HG02623 (cell line): ENCODE data around the gene PKP1.

ENCODE experiments used
- ATAC-seq: cut with Tn5 transposase; IDR thresholded peaks from one replicate; pipeline ENCODE4 v1.9.1; 2021; ENCODE audit warnings: moderate library complexity; ENCODE audit not compliant: unreplicated experiment

PKP1 gene

DNA sequence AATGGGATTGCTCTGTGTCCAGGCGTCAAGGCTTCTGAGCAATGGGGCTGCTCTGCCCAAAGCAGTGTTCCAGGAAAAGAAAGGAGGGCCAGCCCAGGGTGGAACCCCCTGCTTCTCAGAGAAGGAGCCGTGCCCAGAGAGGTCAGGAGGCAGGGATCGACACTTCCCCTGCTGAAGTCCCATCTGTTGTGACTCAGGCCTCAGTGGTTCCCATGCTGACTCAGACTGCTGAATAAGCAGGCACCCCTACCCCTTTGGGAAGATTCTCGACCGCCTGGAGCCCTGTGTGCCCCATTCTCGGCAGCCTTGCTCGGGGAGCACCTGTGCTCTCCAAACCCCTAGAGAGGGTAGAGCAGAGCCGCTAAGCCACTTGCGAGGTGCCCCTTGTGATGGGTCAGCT, 23.9 kb downstream of the PKP1 start:
- ATAC-seq: no peak

DNA sequence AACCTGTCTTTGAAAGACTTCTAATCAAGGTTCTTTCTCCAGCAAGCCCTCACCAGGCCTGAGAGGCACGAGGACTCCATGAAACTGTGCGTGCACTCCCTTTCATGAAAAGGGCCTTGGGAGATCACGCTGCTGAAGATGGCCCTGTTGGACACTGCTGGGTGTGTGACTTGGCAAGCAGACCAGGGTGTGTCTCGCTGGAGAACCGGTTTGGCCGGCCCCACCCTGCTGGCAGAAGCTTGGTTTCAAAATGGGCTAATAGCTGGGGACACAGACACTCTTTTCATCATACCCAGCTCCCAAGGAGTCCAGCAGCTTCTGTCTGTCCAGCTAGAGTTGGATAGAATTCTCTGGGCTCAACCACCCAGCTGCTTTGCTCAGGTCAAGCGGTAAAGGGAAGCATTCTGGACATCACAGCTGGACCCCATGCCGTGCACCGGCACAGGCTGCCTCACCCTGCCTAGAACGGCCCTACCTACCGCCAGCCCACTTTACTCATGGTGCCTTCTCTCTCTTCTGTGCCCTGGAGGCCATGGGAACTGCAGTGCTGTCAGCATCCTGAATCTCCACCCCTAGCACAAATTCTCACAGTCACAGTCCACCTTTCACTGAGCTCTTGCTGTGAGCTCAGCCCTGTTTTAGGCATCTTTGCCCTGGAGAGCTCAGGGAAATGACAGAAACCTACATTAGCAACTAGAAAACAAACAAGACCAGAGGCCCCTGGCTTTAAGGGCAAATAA, 24.6 kb downstream of the PKP1 start:
- ATAC-seq: no peak

DNA sequence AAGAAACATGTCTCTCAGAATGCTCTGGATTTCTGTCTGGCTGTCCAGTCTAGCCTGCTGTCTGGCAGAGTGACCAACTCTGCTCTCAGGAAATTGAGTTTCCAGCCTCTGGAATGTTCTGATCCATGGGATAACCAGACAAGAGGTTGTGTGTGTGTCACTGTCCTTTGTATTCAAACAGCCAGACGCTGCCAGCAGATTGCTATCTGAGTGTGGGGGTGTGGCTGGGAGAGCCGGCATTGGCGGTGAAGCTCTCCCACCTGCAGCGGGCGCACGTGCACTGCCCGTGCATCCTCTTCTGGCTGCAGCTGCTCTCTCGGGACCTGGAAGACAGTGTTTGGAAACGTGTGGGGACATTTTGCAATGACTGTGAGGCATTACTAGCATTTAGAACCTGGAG, 26.1 kb downstream of the PKP1 start:
- ATAC-seq: no peak

DNA sequence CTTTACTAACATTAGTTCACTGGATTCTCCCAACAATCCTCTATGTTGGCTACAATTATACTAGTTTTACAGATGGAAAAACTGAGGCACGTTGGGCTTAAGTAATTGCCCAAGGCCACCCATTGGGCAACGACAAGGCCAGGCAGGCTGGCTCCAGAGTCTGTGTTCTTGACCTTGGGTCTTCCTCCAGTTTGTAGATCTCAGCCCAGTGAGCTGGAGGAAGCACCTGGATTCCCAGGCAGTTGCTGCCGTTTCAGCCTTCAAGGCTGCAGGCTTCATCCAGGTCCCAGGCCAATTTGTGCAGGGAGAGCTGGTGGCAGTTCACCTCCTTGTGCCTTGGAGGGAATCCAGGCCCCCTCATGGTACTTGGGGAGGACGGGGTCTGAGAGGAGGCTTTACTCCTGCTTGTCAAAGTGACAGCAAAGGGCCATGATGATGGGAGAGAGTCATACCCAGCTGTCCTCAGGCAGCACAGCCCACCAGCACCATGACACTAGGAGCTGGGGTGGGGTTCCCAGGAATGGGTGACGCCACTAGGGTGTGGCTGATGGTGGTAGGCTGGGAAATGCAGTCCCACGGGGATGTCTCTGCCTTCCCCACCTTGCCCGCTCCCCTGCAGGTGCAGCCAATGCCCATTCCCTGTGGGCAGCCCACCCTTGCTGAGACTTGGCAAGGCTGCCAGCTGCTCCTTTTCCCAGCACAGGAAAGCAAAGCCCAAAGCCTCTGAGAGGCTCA, 27.1 kb downstream of the PKP1 start:
- no peak for ATAC-seq

DNA sequence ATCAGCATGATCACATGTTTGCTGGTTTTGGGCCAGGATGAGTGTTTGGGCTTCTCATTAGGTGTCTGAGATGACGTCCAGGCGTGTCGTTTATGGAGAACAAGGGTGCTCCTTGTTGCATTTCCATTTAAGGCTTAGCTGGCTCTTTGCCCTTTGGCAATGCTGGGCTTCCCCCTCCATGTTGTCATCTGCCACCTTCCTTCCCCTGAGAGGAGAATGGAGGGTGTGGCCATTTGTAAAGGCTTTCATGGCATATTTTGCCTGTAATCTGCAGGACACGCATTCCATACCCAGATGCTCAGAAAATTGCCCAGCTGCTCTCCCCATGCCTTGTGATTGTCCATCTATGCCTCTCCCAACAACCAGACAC, 27.7 kb downstream of the PKP1 start:
- ATAC-seq: no peak

DNA sequence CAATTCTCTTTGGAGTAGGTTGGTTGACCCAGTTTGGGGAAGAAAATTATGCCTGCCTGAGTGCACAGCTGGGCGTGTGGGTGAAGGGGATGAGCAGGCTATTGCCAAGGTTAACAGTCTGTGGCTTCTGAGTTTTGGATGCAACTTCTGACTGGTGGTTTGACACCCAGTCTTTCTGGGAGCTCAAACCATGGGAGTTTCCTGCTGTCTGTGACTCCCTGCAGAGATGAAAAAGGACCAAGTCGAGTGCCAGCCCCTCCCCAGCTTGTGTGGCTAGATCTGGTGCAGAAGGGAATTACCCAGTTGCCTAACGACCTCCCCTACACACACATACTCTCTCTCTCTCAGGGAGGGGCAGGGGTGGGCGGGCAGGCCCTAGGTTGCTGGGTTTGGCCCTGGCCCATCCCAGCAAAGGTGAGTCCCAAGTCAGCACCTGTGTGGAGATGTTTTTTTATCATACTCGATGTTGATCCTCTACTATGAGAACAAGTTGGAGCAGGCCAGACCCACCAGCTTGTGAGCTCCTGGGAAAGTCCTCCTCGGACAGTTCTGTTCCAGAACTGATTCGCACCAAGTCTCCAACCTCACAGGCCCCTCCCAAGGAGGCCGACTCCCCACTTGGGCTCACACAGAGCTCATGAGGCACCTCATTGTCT, 28.2 kb downstream of the PKP1 start:
- ATAC-seq: no peak

DNA sequence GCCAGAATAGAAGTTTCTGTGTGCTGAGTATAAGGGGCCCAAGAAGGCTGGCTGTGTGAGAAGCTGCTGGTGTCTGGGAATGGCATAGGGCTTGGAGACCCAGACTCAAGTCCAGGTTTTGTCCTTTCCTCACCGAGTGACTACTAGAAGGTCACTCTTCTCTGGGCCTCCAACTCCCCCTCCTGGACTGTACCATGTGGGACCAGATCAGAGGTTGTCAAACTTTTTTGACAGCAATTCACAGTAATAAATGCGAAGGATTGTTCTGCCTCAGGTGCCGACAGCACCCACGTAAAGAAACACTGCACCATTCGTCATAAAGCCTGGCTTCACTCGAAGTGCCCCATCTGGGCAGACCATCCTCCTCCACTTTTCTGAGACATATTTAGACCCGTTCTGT, 29.0 kb downstream of the PKP1 start:
- ATAC-seq: no peak

DNA sequence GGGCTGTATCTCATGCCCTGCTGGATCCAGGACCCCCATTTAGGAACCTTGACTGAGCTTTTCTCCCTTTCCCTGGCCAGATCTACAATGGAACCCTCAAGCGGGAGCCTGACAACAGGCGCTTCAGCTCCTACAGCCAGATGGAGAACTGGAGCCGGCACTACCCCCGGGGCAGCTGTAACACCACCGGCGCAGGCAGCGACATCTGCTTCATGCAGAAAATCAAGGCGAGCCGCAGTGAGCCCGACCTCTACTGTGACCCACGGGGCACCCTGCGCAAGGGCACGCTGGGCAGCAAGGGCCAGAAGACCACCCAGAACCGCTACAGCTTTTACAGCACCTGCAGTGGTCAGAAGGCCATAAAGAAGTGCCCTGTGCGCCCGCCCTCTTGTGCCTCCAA, 29.8 kb downstream of the PKP1 start:
- no peak for ATAC-seq

DNA sequence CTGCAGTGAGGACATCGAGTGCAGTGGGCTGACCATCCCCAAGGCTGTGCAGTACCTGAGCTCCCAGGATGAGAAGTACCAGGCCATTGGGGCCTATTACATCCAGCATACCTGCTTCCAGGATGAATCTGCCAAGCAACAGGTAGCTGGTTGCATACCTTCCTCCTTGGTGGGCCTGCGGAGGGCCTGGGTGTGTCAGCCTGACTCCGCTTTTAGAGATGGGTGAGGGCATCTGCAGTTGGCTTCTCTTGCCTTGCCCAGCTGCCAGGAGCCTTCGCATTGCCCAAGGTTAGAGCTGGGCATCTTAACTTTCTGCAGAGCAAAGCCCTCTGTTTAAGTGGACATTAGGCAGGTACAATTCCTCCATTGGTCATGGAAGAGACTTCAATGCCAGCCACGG, 33.2 kb downstream of the PKP1 start:
- no peak for ATAC-seq

DNA sequence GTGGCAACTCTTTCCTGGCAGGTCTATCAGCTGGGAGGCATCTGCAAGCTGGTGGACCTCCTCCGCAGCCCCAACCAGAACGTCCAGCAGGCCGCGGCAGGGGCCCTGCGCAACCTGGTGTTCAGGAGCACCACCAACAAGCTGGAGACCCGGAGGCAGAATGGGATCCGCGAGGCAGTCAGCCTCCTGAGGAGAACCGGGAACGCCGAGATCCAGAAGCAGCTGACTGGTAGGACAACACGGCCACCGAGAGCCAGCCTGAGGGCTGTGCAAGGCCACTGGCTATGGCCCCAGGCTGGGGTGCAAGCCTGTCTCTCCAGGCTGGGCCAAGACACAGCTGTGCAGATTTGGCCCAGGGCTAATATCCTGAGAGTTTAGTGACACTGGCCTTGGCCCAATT, 34.2 kb downstream of the PKP1 start:
- no peak for ATAC-seq

DNA sequence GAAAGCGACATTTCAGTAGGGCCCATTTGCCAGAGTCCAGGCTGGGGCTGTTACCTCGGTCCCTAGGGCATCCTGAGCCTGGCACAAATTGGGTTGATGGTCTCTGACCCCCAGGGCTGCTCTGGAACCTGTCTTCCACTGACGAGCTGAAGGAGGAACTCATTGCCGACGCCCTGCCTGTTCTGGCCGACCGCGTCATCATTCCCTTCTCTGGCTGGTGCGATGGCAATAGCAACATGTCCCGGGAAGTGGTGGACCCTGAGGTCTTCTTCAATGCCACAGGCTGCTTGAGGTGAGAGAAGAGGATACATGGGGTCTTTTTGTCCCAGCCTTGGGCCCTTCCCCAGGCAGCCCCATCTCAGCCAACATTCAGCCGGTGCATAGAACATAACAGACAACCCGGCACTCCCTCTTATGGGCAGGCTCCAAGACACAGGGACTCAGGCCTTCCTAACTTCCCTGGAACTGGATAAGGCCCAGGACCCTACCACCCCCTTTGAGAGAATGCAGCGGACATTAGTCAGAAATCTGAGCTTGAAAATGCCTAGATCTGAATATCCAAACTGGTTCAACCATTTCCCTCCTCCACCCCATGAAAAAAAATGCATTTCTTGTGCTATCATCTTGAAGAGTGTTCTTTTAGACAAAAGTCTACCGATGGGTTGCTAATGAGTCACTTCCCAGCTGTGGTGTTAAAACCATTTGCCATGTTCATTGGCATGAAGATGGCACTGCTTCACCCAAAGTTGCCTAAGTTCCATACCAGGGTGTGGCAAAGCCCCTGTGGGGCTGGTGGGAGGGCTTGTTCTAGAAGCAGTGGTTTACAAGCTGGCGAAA, 35.4 kb downstream of the PKP1 start:
- ATAC-seq: no peak

DNA sequence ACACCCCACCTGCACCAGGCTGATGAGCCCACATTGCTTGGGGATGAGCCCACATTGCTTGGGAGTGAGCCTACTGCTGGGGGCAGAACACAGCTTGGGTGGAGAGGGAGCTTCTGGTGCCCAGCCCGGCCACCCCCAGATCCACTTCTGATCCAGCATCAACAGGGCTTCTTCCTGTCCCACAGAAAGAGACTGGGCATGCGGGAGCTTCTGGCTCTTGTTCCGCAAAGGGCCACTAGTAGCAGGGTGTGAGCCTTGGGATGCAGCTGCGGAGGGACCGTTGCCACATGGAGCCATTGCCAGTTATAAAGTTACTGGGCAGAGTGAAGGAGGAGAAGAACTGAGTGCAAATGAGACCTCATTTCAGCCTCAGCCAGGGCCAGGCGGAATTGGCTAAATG, 36.3 kb downstream of the PKP1 start:
- ATAC-seq: no peak

DNA sequence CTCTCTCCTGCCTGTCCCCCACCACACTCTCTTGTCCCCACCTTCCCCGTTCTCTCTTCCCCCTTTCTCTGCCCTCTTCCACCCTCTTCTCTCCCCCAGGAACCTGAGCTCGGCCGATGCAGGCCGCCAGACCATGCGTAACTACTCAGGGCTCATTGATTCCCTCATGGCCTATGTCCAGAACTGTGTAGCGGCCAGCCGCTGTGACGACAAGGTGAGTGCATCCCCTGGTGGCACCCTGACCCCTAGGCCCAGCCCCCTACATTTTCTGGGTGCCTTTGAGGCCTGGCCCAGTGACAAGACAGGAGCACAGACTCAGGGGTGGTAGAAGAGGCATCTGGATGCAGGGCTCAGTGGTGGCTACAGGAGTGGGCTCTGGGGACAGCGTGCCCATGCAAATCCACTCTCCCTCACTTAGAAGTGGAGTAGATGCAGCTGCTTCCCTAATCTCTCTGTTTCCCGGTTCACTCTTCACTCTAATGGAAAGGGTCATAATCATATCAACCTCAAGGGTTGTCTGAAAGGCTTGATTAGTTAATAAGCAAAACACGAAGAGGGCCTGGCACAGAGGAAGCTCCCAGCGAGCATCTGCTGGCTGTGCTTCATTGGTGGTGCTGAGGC, 37.0 kb downstream of the PKP1 start:
- no peak for ATAC-seq

DNA sequence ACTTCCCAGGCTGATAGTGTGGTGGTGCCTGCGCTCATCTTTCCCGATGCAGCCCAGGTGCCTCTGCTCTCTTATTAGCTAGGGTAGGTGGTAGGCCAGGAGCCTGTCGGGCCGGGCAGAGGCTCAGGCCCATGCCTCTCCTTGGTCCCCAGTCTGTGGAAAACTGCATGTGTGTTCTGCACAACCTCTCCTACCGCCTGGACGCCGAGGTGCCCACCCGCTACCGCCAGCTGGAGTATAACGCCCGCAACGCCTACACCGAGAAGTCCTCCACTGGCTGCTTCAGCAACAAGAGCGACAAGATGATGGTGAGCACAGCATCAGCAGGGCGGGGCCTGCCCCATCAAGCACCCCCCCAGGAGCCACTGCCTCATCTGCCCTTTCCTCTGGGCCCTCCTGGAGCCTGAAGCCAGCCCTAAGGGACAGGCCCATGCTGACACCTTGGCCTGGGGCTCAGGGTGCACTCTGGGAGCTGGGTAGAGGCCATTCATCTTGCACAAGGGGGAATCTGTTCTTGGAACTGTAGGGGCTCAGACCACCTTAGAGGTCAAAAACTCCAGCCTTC, 38.6 kb downstream of the PKP1 start:
- no peak for ATAC-seq

DNA sequence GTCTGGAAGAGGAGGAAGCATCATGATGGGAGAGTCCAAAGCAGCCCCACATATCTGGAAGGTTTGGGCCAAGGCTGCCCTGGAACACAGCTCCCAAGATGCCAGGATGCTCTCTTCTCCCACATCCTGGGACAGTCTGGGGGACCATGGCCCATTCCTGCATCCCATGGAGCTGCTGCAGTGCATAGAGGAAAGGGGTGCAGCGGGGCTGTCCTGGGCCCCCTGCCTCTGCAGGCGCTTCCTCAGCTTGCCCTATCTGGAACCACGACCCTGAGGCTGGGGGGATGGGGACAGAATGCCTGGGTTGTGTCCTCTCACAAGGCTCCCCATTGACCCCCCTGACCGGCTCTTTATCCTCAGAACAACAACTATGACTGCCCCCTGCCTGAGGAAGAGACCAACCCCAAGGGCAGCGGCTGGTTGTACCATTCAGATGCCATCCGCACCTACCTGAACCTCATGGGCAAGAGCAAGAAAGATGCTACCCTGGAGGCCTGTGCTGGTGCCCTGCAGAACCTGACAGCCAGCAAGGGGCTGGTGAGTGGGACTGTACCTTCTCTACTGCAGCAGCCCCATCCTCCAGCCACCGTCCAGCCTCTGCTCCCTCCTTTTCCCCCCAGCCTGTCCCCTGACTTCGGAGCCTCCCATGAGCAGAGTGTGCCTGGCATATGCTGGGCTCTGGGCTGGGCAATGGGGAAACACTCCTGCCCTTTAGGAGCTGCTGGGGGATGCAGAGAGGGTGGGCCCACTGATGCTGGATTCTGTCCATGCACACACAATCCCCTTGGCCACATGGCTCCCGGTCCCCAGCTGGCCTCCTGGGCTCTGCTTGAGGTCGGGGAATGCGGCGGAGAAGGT, 39.6 kb downstream of the PKP1 start:
- ATAC-seq: no peak

DNA sequence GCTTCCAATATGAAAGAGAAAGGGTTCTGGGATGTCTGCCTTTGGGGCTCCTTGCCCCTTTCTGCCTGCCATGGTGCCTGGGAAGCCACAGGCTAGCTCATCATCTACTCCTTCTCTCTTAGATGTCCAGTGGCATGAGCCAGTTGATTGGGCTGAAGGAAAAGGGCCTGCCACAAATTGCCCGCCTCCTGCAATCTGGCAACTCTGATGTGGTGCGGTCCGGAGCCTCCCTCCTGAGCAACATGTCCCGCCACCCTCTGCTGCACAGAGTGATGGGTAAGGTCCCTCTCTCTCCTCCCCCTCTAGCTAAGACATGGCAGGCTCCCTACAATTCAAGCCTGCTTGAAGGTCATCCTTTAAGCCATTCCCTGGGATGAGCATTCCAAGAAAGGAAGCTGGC, 41.0 kb downstream of the PKP1 start:
- no peak for ATAC-seq

DNA sequence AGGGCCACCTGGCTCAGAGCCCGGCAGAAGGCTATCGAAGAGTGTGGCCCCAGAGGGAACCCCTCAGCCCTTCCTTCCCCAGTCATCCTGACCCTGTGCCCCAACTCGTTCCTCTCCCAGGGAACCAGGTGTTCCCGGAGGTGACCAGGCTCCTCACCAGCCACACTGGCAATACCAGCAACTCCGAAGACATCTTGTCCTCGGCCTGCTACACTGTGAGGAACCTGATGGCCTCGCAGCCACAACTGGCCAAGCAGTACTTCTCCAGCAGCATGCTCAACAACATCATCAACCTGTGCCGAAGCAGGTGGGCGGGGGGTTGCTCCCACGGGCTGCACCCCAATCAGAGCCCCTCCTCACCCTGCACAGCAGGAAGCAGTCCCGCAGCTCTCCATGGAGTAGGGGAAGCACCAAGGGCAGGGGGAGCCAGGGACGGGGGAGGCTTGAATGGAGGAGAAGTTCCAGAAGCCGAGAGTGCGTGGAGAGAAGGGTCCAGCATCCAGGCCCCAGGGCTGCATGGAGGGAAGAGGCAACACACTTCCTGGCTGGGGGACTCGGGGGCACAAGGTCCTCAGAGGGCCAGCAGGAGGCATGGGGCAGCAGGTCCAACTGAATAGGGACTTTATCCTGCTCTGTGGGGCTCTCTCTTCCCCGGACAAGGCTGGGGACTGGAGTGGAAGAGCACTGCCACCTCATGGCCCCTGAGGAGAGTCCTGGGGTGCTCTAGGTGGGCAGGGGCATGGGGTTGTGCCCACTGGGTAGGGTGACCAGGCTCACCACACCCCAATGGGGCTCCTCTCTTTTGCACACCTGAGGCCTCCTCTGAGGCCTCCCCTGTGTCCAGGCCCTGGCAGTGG, 41.7 kb downstream of the PKP1 start:
- no peak for ATAC-seq

DNA sequence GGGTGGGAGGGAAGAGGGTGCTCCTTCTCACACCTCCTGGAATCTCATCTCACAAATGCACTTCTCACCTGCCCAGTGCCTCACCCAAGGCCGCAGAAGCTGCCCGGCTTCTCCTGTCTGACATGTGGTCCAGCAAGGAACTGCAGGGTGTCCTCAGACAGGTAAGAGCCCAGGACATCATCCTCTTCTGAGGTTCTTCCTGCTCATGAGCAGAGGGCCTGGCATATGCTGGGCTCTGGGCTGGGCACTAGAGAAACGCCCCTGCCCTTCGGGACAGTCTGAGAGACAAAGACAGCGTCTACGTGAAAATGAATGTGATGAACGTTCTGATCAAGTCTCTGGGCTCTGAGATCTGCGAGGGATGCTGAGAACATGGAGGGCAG, 42.4 kb downstream of the PKP1 start:
- ATAC-seq: no peak

DNA sequence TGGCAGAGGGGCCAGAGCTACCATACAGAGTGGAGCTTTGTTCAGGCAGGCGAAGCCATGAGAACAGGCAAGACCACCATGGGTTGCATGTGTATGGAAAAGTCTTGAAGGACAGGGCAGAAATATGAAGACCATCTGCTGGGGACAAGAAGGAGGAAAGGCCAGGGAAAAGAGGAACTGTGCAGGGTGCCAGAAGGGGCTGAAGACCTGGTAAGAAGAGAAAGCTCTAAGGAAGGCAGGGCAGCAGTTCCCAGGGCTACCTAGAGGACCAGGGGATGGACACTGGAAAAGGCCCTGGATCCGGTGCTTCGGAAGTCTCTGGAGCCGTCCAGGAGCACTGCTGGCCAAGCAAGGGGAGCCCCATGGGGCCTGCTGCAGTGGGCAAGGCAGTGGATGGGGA, 43.4 kb downstream of the PKP1 start:
- no peak for ATAC-seq
